ENCODE measurements around the gene HELZ2. TPM values are rescaled to one million over a fixed set of nuclear protein-coding genes. Genes with fewer than 3 reads are reported as not detected.

HELZ2 gene
- total RNA-seq, 4 donors from 2014 or later, result 26.9 to 35.4 (median 28.6) TPM

DNA sequence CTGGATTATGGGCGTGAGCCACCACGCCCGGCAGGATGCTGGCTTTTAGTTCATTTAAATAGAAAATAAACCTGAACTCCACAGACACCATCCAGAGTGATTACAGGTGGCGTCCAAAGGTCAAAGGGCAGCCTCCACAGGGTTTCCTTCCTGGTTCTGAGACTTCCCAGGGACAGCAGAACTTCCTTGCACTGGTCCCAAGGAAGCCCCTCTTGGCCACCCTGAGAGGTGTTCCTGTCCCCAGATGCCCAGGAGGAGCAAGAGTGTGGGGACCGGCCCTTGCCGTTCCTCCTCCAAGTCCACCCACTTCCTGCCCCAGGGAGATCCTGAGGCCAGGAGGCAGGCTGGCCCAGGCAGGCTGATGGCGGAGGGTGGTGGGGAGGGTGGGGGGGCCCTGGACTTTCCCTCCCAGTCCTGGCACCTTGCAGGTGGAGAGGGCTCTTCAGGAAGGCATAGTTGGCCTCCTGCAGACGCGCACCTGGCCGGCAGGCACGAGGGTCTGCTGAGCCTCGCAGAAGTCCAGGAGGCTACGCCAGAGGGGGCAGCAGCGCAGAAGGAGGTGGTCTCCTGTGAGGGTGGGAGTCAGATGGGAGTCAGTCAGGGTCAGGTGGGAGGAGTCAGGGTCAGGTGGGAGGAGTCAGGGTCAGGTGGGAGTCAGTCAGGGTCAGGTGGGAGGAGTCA lies 15.1 kb downstream of the HELZ2 start:
- TF ChIP-seq, protein P1, sequence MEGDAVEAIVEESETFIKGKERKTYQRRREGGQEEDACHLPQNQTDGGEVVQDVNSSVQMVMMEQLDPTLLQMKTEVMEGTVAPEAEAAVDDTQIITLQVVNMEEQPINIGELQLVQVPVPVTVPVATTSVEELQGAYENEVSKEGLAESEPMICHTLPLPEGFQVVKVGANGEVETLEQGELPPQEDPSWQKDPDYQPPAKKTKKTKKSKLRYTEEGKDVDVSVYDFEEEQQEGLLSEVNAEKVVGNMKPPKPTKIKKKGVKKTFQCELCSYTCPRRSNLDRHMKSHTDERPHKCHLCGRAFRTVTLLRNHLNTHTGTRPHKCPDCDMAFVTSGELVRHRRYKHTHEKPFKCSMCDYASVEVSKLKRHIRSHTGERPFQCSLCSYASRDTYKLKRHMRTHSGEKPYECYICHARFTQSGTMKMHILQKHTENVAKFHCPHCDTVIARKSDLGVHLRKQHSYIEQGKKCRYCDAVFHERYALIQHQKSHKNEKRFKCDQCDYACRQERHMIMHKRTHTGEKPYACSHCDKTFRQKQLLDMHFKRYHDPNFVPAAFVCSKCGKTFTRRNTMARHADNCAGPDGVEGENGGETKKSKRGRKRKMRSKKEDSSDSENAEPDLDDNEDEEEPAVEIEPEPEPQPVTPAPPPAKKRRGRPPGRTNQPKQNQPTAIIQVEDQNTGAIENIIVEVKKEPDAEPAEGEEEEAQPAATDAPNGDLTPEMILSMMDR (IDR thresholded peaks at IDR 0.05), result no peak
- TF ChIP-seq POLR2A (IDR thresholded peaks at IDR 0.05), result no peak
- intact Hi-C loops (cut with DNase I; ENCODE audit: low total_unique reads), result no loop called here
- DNase-seq (ENCODE audit: low spot score in 2 of 2), result no peak
- H3K4me3 ChIP-seq (ENCODE audit: low read depth, poor library complexity, severe bottlenecking), result no peak overlapping the region
- WGBS, 2 donors, result 92 to 96% methylated on average over 14 of the region's 14 CpGs

DNA sequence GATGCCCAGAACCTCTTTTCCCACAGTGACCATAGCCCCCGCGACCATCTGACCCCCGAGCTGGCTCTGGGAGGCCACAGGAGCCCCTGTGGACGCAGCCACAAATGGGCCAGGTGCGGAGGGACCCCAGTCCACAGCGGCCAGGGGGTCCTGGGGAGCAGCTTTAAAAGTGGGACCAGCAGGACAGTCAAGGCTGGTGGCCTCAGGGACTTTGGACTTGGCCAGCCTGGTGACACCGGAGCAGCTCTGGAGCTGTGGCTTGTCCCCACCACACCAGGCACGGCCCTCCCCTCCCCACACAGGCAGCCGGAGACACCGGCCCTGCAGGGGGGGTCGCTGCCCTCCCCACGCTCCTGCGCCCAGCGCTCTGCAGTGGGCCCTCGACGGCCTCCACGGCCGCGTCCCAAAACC lies 16.6 kb downstream of the HELZ2 start:
- WGBS, 2 donors, result 91 to 92% methylated on average over 19 of the region's 19 CpGs
- no peak overlapping the region for H3K4me3 ChIP-seq (ENCODE audit: low read depth, poor library complexity, severe bottlenecking)
- no peak for DNase-seq (ENCODE audit: low spot score in 2 of 2)
- intact Hi-C loops (cut with DNase I; ENCODE audit: low total_unique reads), result no loop called here
- TF ChIP-seq, protein P1 (IDR thresholded peaks at IDR 0.05), result no peak
- TF ChIP-seq POLR2A (IDR thresholded peaks at IDR 0.05), result no peak

DNA sequence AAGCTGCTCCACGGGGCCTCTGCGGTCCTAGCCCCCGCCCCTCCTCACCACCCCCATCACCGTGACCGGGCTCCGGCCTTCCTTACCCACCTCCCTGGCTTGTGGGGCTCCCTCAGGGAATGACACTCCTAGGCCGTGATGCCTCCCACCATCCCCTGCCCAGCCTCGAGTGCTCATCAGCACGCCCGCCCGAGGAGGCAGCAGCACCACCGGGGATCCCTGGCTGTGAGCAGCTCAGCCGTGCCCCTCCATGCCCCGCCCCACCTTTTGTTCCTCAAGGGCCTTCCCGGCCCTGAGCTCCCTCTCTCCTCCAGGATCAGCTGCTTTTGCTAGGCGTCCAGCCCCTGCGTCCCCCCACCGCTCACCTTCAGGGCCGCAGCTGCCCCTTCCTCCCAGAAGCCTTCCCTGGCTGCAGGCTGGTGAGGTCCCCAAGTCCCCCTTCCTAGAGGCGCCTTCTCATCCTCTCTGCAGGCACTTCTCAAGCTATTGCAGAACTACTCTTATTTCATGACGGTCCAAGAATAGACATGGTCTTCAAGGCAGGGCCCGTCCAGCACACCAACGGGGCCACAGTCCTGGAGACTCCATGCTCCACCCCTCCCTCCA lies 17.1 kb downstream of the HELZ2 start:
- no peak overlapping the region for H3K4me3 ChIP-seq (ENCODE audit: low read depth, poor library complexity, severe bottlenecking)
- DNase-seq (ENCODE audit: low spot score in 2 of 2), result no peak
- WGBS, 2 donors, result 76 to 78% methylated on average over 23 of the region's 23 CpGs
- intact Hi-C loops (cut with DNase I; ENCODE audit: low total_unique reads), result no loop called here
- TF ChIP-seq, protein P1 (IDR thresholded peaks at IDR 0.05), result no peak
- TF ChIP-seq POLR2A (IDR thresholded peaks at IDR 0.05), result no peak

DNA sequence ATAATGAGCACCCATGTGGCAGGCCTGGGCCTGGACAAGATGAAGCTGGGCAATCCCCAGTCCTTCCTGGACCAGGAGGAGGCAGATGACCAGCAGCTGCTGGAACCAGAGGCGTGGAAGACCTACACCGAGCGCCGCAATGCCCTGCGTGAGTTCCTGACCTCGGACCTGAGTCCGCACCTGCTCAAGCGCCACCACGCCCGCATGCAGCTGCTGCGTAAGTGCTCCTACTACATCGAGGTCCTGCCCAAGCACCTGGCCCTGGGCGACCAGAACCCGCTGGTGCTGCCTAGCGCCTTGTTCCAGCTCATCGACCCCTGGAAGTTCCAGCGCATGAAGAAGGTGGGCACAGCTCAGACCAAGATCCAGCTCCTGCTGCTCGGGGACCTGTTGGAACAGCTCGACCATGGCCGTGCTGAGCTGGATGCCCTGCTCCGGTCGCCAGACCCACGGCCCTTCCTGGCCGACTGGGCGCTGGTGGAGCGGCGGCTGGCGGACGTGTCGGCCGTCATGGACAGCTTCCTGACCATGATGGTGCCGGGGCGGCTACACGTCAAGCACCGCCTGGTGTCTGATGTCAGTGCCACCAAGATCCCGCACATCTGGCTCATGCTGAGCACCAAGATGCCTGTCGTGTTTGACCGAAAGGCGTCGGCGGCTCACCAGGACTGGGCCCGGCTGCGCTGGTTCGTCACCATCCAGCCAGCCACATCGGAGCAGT lies 18.2 kb downstream of the HELZ2 start:
- no peak overlapping the region for H3K4me3 ChIP-seq (ENCODE audit: low read depth, poor library complexity, severe bottlenecking)
- WGBS, 2 donors, result 87 to 95% methylated on average over 20 to 34 of the region's 45 CpGs
- intact Hi-C loops (cut with DNase I; ENCODE audit: low total_unique reads), result no loop called here
- TF ChIP-seq, protein P1 (IDR thresholded peaks at IDR 0.05), result no peak
- no peak for DNase-seq (ENCODE audit: low spot score in 2 of 2)

DNA sequence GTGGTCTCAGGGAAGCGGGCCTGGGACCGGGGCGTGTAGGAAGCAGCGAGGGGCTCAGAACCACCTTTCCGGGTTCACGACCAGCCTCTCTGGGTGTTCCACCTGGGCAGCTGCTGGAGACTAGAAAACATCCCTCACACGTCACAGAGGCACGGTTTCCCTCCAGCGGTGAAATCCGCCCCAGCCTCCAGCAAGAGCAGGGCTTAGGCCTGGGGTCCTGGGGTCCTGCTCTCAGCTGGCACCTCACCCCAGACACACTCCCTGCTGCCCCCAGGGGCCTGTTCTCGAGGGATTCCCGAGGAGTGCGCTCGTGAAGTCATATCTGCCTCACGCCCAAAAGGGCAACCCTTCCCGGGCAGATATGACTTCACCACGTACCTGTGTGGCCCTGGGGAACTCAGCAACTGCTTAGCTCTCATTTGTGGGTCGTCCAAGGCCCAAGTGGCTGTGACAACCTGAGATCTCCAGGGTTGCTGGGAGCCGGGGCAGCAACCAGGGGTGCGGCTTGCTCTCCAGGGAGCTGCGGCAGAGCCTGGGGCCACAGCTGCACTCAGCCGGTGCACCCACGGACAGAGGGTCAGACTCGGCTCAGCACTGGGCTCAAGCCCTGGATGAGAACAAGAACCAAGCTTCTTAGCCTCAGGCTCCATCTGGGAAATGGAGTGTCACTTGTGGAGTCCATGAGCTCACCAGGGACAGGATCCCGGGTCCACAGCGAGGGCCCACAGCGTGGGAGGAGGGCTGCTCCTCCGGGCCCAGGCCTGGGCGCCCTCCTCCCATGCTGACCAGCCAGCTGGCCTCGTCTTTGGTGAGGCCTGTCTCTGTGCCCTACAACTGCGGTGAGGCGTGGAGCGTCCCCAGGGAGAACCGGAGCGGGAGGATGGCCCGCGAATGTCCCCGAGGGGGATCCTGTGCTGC lies 19.4 kb downstream of the HELZ2 start:
- intact Hi-C loops (cut with DNase I; ENCODE audit: low total_unique reads), result no loop called here
- DNase-seq (ENCODE audit: low spot score in 2 of 2), result no peak
- H3K4me3 ChIP-seq (ENCODE audit: low read depth, poor library complexity, severe bottlenecking), result no peak overlapping the region
- TF ChIP-seq, protein P1 (IDR thresholded peaks at IDR 0.05), result no peak
- TF ChIP-seq POLR2A (IDR thresholded peaks at IDR 0.05), result no peak
- WGBS, 2 donors, result 55 to 68% methylated on average over 26 to 36 of the region's 38 CpGs
